ENCODE measurements around the gene NT5DC4.

The NT5DC4 gene

DNA sequence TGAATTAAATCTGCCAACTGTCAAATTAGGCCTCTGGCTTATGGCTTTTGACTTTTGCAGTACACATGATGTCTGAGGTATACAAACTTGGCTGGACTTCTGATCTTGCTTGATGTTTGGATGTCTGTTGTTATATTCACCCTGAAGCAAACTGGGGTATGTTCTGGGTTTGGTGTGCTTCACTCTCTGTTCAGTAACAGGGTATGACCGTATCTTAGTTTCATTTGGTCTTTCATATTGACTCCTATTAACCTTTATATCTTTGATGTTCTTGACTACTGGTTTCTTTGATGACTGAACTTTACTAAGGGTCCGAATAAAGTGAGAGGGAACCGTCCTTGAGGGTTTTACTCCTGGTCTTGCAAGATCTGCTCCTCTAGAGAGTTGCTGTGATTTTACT is 35.4 kb downstream of the NT5DC4 start:
- DNase-seq: no peak

DNA sequence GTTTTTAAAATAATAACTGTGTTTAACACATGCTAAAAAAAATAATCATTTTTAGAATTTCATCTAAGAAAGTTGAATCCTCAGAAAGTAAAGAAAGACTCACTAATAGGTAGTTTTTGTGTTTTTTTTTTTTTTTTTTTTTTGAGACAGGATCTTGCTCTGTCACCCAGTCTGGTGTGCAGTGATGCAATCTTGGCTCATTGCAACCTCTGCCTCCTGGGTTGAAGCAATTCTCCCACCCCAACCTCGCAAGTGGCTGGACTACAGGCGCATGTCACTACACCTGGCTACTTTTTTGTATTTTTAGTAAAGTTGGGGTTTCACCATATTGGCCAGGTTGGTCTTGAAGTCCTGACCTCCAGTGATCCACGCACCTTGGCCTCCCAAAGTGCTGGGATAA is 36.4 kb downstream of the NT5DC4 start:
- DNase-seq: no peak

DNA sequence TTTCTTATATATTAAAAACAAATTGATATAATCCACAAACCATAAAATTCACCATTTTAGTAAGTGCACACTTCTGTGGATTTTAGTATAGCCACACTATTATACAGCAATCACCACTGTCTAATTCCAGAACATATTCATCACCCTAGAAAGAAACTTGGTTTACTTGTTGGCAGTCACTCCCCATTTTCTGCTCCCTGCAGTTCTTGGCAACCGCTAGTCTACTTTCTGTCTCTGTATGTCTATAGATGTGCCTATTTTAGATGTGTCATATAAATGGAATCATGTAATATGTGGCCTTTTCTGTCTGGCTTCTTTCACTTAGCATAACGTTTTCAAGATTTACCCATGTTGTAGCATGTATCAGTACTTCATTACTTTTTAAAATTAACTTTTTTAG is 37.9 kb downstream of the NT5DC4 start:
- DNase-seq: no peak

DNA sequence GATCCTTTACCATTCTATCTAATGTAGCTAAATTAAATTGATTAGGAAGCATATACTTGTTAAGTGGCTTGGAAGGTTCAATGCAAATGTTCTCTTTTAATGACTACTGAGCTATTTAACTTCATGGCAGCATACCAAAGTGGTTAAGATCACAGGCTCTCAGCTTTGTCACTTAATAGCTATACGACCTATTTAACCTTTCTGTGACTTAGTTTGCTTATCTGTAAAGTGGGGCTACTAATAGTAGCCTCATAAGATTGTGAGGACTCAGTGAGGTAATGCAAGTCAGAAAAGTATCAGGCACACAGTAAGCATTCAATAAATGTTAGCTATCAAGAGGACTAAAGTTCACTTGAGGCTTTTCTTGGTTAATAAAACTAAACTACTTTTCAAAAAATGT is 39.3 kb downstream of the NT5DC4 start:
- DNase-seq: no peak

DNA sequence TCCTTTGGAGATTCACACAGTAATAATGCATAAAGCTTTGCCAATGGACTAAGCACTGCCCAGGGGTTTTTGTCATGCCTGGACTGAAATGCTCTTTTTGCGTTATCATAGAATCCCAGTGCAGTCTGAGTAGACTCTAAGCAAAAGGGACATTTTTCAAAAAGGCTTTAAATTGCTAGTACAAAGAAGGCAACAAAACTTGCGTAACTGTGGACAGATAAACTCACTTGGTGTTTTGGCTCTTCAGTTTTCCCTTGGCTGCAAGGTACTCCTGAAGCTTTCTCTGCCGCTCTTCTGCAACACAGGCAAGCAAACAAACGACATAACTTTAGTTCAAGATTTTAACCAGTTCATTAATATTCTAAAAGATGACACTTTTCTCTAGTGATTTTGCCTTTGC is 41.5 kb downstream of the NT5DC4 start:
- DNase-seq: no peak

DNA sequence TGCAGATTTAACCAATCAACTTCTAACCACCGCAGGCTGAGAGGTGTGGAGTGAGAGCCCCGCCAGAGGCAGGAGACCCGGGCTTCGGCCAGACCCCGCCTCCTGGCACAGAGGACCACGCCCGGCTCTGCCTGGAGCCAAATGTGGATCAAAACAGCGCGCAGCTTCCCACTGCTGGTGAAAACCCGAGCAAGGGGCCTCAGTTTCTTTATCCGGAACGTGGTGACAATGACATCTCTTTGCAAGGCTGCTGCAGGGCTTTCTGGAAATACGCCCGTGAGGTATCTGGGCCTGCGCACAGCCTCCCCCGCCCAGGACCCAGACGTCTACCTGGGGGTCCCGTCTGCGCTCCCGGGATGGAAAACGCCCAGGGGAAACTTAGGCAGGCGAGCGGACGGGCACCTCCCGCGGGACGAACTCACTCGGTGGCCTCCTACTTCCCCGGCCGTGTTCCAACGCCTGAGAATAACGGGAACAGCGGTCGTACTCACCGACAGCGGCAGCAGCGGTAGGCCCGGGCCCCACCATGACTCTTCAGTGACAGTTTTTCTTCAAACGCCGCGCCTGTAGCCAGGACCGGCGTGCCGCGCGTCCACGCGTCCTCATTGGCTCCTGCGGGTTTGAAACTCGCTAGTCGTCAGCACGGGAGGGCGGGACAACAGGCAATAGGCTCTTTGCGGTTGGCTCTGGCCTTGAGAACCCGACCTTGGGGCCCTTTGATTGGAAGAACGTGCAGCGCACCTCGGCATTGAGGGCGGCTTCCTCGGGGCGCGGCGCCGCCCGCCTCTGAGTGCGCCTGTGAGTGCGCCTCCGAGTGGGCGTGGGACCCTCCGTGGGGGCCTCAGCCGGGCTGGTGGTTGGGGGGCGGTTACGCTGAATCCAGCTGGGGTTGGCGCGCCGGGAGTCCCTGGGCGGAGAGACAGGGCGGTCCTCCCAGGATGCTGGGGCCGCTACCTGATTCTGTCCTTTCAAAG is 43.5 kb downstream of the NT5DC4 start, which contains the start of gene CKAP2L:
Gene CKAP2L, minus strand, starts transcription at position 539 of the 974 bp plus-strand sequence. Its CDS starts 11 bp downstream, at position 528.
- DNase-seq: peak; percentile 76

DNA sequence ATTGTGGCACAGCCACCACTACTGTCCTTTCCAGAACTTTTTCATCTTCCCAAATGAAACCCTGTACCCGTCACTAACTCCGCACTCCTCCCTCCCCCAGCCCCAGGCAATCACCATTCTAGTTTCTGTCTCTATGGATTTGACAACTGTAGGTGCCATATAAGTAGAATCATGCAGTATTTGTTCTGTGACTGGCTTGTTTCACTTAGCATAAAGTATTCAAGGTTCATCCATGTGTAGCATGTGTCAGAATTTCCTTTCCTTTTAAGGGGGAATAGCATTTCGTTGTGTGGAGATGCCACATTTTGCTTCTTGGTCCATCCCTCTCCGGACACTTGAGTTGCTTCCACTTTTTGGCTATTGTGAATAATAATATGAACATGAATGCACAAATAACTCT is 44.4 kb downstream of the NT5DC4 start:
- no peak for DNase-seq

DNA sequence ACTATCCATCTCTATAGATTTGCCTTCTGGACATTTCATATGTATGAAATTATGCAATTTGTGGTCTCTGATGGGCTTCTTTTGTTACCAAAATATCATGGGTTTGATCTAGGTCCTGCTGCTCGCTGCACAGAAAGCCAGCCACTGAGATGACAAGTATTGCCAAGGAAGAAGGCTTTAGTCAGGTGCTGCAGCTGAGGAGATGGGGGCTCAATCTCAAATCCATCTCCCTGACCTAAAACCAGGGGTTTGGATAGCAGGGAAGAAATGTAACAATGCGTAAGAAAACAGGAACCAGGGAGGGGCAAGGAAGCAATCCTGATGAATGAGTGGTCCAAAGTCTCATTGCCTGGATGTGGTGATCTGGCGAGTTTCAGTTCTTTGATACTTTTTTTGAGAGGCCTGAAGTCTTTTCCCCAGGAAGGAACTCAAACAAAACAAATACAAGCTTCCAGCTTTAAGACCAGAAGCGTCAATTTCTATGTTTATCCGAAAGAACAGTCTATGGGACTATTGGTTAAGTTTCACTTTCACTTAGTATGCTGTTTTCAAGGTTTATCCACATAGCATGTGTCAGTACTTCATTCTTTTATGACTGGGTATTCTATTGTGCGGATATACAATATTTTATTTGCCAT is 47.0 kb downstream of the NT5DC4 start:
- DNase-seq: no peak

DNA sequence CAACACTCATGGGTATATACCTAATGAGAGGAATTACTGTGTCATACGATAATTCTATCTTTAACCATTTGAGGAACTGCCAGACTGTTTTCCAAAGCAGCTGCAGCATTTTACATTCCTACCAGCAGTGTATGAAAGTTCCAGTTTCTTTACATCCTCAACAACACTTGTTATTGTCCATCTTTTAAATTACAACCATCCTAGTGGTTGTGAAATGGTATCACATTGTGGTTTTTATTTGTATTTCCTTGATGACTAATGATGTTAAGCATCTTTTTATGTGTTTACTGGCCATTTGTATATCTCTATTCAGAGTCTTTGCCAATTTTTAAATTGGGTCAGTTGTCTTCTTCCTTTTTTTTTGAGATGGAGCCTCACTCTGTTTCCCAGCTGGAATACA is 47.6 kb downstream of the NT5DC4 start:
- no peak for DNase-seq

DNA sequence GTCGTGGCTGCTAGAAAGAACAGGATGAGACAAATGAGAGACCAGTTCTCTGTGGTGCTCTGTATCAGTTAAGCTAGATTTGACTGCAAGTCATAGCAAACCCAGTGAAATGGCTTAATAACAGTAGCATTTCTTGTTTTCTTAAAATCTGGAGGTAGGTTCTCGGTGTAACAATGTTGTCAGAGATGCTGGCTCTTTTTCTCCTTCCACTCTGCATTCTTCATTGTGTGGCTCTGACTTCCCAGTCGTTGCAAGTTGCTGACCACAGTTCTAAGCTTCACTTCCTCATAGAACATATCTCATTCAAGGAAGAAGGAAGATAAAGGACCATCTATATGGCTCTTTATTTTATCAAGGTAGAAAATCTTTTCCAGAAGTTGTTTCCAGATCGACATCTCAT is 51.5 kb downstream of the NT5DC4 start:
- no peak for DNase-seq

DNA sequence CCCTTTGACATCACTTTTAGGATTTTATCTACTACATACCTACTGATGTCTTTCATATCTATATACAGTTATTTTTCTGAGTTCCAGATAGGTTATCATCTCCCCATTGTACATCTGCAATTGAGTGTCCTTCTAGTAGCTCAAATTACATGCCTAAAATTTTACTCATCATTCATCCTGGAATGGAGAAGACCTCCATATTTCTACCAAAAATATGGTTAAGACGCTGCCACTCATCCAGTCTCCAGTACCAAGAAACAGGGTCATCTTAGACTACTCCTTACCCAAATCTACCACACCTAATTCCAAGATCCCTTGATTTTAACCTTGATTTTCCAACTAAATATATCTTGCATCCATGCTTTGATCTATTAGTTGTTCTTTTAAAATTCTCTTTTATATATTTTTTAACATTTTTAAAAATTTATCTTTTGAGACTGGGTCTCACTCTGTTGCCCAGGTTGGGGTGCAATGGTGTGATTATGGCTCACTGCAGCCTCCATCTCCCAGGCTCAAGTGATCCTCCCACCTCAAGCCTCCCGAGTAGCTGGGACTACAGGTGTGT is 52.2 kb downstream of the NT5DC4 start:
- DNase-seq: no peak

DNA sequence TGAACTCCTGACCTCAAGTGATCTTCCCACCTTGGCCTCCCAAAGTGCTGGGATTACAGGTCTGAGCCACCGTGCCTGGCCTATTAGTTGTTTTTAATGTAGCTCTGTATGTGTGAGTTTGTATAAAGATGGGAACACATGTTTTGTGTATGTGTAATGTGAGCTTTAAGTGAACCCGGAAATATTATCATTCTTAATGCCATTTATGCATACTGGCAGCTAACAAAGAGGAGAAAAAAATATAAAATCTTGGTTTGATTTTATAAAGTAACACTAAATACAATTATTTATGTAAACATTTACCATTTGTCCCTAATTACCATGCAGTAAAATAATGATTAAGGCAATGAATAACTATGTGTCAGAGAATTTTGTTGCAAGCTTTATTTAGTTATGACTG is 52.7 kb downstream of the NT5DC4 start:
- no peak for DNase-seq

DNA sequence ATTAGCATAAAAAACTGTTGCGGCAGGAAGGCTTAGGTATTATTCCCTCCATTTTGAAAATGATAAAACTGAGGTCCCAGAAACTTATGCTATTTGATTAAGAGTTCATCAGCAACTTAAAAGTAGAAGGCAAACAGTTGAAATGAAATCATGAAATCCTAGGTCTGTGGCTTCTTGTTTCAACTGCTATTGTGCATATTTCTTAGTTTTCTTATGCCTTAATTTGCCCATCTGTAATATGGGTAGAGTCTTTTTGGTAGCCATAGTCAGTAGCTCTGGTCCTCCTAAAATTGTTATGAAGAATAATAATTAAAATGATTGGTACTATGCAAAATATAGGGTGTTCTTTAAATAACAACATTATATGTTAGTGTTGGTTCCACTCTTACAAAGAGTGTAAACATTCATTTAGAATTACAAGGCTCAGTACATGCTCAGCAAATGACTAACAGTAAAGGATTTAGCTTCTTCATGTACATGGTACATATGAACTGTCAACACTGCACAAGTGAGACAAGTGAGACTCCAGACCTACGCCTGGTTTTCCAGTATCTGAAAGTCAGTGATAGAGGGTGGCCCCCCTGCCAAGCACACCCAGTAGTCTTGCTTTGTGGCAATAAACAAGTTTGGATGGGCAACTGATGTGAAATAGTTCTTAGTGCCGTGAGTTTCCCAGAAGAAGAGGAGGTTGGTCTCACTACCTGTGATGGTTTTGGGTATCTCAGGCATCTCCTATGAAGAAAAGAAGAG is 53.9 kb downstream of the NT5DC4 start:
- DNase-seq: no peak

DNA sequence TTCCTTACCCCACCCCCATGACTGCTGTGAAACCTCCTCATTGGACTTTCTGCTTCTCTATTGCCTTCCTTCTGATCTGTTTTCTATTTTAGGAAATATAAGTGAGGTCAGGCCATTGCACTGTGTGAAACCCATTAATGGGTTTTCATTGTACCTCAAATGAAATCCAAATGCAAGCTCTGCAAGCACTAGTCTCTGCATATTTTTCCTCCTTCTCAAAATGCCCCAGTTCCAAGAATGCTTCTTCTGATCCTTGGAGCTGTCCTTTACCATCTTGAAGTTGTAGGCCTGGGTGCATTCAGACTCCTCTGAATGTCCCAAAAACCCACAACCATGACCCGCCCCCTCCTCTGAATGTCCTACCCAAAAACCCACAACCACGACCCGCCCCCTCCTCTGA is 55.3 kb downstream of the NT5DC4 start:
- DNase-seq: no peak

DNA sequence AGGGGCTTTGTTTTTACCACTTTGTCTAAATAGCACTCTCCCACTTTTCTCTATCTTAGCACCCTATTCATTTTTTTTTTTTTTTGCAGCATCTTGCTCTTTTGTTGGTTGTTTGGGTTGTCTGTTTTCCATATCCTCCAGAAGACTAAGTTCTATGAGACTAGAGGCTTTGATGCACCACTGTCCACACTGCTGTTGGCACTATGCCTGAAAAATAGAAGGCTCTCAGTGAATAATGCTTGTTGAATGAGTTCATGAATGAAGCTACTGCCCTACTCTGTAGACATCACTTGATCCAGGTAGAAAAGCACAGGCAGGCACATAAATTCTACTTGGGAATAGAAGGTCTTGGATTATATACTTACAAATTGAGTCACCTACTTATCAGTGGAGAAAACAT is 56.2 kb downstream of the NT5DC4 start:
- DNase-seq: no peak

DNA sequence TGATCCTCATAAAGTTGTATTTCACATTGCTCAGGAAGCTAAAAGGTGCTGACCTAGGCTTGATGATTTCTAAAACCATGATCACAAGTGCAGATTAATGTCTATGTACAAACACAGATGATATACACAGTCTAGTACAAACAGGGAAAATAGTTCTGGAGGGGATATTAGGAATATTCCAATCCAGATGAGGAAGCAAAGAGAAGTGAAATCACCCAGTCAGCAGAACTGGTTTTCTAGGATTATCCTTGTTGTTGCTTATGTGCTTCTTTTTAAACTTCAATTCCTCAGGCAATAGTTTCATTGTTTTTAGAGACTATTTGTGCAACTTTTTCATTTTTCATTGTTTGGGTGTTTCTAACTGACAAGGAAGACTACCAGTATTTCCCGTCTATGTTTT is 58.8 kb downstream of the NT5DC4 start:
- no peak for DNase-seq

DNA sequence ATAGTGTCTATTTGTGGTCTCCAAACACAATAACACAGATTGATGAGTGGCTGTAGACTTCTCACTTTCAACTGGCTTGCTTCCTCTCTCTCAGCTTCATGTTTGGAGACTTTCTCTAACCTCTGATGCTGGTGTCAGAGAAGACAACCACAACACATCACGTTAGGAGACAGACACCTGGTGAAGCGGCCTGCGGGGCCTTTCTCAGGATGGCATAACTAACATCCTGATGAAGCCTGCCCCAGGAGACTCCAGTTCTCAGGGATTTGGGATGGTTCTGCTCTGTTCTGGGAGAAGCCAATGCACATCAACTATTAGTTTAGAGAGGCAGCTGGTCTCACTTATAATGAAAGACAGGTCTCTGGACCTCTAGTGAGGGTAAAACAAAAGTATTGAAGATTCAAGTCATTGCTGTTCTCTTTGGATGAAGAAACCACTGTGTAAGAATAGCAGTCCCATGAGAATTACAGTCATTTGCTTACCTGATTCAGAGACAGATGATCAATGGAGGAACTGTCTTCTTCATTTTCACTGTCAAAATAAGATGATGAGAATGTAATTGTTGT is 61.5 kb downstream of the NT5DC4 start:
- DNase-seq: no peak

DNA sequence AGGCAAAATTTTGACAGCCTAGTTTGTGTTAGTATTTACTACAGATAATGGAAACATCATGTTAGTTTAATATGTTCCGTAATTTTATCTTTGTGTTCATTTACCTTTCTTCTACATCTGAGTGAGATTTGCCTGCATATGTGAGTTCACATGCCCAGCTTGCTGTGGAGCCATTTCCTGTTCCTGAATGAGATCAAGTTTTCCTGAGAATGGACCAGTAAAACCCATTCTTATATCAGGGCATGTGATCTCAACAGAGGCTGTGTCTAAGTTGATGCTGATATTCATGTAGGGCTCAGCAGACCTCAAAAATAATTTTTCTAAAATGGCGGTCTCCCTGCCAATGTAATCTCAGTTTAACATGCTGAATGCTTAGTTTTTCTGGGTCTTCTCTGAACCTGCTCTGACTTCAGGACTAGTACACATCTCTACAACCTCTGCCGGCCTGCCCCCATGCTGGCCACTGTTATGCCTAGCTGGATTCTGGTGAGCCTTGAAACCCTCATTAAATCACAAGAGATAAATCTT is 62.4 kb downstream of the NT5DC4 start:
- no peak for DNase-seq

DNA sequence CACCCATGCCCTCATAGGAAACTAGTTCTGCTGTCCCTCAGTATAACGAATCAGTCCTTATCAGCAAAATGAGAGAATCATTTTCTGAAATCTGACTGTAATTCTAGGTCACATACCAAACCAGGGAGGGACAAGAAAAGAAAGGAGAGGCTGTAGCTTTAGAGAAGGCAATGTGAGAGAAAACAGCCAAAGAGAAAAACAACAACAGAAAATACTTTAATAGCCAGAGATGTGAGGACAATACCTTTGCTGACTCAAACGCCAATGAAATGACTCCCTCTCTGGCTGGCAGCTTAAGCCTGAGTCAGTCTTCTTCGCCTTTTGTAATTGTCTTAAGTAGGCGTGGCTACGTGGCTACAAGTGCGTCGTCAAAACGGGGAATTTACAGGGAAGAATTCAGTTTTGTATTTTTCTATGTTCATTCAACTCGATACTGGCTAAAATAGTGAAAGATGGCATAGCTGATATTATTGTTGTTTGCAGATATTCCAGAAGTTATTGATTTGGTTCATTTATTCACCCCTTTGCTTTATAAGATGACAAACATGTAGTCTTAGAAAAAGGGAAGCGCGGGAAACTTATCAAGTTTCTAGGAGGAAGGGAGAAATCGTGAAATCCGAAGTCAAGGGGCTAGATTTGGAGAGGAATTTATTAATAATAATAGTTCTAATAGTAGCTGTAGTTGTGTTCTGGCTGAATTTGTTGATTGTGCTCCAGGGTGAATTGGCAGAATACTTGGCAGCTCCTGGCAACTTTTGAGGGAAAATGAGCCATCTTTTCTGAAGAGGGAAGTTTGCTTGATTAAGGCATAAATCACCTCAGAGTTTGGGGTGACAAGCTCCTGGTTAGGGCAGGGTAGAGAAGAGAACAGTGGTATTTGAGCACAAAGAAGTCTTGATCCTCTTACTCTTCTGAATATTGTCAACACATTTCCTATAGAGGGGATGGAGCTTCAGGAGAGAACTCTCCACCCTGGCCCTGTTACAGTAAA is 63.7 kb downstream of the NT5DC4 start, which contains the start of gene IL1A:
Gene IL1A, minus strand, starts transcription at position 295 of the 991 bp plus-strand sequence. CDS start 723 bp downstream, outside the sequence.
- DNase-seq: no peak

DNA sequence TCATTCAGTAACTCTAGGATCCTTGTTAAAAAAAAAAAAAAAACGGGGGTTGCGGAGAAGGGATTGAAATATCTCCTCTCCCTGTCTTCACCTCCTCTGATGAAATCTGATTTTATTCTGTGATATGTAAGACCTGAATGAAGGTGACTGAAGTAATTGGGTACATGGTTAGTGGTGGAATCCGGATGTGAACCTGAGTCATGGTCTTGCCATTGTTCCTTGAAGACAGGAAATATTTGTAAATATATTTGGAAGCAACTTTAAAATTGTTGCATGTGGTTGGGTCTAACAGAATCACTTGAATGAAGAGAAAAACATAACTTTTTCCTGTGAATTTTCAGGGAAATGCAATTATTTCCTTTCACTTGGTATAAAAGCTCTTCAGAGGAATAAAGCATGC is 66.5 kb downstream of the NT5DC4 start:
- DNase-seq: no peak

DNA sequence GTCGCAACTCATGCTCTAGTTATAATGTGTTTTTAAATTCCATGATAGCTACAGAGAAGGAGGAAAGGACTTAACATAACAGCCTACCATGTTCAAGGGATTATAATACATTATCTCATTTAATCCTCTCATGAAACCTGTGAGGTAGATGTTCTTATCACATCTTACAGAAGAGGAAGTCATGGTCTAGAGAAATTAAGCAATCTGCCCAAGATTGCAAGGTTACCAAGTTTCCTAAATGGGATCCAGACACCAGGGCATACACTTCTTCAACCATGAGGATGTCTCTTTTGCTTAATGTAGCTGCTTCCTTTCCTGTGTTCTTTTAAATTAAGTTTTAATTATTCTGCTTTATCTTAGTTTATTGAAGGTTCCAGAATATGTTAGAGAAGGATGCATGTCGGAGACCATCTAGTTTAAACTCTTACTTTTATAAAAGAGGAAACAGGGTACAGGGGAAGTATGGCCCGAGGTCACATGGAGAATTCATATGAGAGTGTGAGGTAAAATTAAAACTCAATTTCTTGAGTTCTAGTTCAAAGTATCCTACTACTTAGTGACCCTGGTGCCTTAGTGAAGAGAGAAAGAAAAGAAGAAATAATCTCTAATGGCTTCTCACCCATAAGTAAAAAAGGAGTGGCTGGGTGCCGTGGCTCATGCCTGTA is 67.0 kb downstream of the NT5DC4 start:
- DNase-seq: no peak

Measured in NCI-H1417 treated with DMSO at 0.1 percent for 48 hours (cell line).